Epidermal melanocyte (primary cell): ENCODE measurements around the gene SCN7A.

Experiments used
- DNase-seq: peaks from one replicate; pipeline ENCODE4 v3.0.0; 2011; ENCODE audit warnings: low spot score; ENCODE audit not compliant: insufficient read length

SCN7A gene

GRCh38 chr2:166404831-166405568 lies 89.0 kb downstream of the SCN7A start:
- no peak for DNase-seq

- no peak for DNase-seq
These were observed 99.8 kb downstream of the SCN7A start for GRCh38 chr2:166394245-166394644.

GRCh38 chr2:166393008-166393407 lies 101.0 kb downstream of the SCN7A start:
- DNase-seq = no peak

- no peak for DNase-seq
These were observed 105.5 kb downstream of the SCN7A start for GRCh38 chr2:166388481-166389070.

- no peak for DNase-seq
These were observed 108.7 kb downstream of the SCN7A start for GRCh38 chr2:166385313-166385712.

GRCh38 chr2:166384774-166385173 lies 109.3 kb downstream of the SCN7A start:
- no peak for DNase-seq

GRCh38 chr2:166382448-166382847 lies 111.6 kb downstream of the SCN7A start:
- DNase-seq = no peak

GRCh38 chr2:166380615-166381014 lies 113.4 kb downstream of the SCN7A start:
- DNase-seq = no peak

GRCh38 chr2:166376873-166377272 lies 117.2 kb downstream of the SCN7A start:
- no peak for DNase-seq

GRCh38 chr2:166376488-166376828 lies 117.6 kb downstream of the SCN7A start:
- DNase-seq = no peak

GRCh38 chr2:166375736-166376487 lies 118.1 kb downstream of the SCN7A start, which contains the start of gene SCN9A:
TSS of gene SCN9A (minus strand) at chr2:166375944. CDS start at chr2:166311756, 64,188 bp downstream.
- DNase-seq = peak; percentile 37

GRCh38 chr2:166375195-166375735 lies 118.8 kb downstream of the SCN7A start:
- DNase-seq = no peak

GRCh38 chr2:166373951-166374350 lies 120.1 kb downstream of the SCN7A start:
- no peak for DNase-seq

GRCh38 chr2:166373539-166373938 lies 120.5 kb downstream of the SCN7A start:
- DNase-seq = no peak

GRCh38 chr2:166373105-166373504 lies 120.9 kb downstream of the SCN7A start:
- DNase-seq = no peak

GRCh38 chr2:166372046-166372445 lies 122.0 kb downstream of the SCN7A start:
- no peak for DNase-seq

- DNase-seq = no peak
These were observed 128.1 kb downstream of the SCN7A start for GRCh38 chr2:166365803-166366420.

- DNase-seq = no peak
These were observed 128.8 kb downstream of the SCN7A start for GRCh38 chr2:166365239-166365638.

GRCh38 chr2:166364476-166365161 lies 129.4 kb downstream of the SCN7A start:
- no peak for DNase-seq

- DNase-seq = no peak
These were observed 132.5 kb downstream of the SCN7A start for GRCh38 chr2:166361351-166362153.
